ENCODE data around the gene CHST4.

Gene CHST4

DNA sequence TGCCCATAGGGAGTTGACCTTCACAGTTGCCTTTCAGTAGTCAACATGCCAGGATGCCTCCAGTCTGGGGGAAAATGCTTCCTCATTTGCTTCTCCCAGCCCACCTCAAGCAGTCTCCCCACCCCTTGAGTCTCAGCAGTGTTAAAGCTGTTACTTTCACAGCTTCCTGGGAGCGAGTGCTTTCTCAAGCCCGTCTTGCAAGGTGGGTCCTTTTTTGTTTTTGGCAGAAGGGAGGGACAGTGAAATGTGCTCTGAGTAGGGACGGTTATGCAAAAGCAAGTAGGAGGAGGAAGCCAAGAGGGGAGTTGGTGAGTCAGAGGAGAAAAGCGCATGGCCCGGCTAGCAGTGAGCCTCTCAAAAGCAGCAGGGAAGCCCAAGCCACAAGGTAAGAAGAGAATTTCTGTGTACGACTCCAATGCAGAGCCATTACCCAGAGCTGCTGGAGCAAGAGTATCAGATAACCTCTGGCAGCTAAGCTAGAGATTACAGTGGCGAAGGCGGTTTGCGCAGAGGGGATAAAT, at the start of gene CHST4:
Gene CHST4, plus strand, starts transcription at position 316 of the 521 bp plus-strand sequence. CDS start 10,252 bp downstream, outside the sequence.
- TF ChIP-seq CTCF (IDR thresholded peaks at IDR 0.05): no peak

- no peak for TF ChIP-seq CTCF (IDR thresholded peaks at IDR 0.05)
Measured at GRCh38 chr16:71476457-71477124, 49.6 kb upstream of the CHST4 start.

DNA sequence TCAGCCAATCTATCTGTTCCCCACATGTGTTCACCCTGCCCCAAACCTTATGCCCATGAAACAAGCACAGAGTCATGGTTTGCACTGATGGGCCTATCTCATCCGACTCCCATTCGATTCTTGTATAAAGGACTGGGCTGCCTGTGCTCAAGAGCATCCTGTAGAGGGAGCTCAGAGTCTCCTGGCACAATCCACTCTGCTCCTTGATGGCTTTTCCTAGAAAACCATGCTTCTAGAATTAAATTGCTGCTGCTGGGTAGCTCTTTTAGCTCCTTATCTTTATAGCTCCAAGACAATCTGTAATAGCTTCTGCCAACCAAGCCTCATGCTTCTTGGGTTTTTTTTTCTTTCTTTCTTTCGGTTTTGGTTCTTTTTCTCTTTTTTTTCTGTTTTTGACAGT, 46.8 kb upstream of the CHST4 start:
- TF ChIP-seq CTCF (IDR thresholded peaks at IDR 0.05): peak; percentile 39; the same call in 1 of the 2 replicates

DNA sequence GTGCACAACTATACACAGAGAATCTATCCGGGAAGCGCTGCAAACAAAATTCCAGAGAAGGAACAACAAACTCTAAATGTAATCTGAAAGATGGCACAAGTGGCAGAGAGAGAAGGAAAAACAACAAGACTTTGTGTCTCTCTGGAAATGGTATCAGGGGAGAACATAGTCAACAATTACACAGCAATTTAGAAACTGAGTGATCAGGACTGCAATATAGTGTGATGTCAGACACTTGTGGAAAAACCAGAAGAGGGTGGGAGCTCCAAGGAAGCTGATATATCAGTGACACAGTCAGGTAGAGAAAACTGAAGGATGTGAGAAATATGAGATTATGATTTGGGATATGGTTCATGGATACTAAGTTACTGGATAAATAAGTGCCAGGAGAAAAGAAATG, 45.3 kb upstream of the CHST4 start:
- TF ChIP-seq CTCF (IDR thresholded peaks at IDR 0.05): no peak

DNA sequence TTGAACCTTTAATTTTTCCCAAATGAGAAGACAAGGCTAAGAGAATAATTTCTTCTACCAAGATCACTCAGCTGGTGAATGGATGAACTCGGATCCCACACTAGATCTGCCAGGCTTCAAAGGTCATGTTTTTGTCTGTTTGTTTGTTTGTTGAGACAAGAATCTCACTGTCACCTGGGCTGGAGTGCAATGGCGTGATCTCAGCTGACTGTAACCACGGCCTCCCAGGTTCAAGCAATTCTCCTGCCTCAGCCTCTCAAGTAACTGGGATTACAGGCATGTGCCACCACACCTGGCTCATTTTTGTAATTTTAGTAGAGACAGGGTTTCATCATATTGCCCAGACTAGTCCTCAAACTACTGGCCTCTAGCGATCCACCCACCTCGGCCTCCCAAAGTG, 43.7 kb upstream of the CHST4 start:
- TF ChIP-seq CTCF (IDR thresholded peaks at IDR 0.05): no peak

DNA sequence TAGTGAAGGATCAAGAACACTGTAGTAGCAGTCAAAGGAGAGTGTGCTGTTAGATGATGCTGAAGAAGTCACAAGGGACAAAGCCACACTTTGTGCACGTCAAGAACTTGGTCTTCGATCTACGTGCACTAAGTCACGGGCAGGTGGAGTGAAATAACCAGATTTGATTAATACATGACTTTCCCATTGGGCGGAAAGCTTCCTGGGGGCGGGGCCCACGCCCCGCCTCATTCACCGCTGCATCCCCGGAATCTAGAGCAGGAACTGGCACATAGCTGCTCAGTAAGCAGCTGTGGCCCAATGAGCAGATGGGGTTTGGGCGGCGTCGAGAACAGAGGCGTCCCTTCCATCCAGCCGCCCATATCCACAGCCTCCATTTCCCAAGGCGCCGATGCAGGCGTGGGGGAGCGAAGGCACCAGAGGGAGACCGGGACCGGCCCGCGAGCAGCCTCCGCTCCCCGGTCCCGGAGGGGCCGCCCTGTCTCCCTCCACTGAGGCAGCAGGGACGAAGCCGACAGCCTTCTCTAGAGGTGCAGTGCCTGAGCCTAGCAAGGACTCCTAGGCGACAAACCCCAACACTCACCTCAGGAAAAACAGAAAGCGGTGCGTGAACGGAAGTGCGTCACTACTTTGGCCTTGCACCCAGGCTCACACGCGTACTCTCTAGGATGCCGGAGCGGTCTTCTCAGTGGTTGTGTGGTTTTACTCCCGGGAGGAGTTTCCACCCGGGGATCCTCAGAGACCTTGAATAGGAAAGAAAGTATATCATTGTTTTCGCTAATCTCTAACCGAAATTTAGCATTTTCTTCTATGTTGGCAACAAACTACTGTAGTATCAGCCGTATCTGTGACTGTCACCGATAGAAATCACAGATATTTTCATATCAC, 42.0 kb upstream of the CHST4 start:
- no peak for TF ChIP-seq CTCF (IDR thresholded peaks at IDR 0.05)

- no peak for TF ChIP-seq CTCF (IDR thresholded peaks at IDR 0.05)
Measured at GRCh38 chr16:71489122-71489521, 37.1 kb upstream of the CHST4 start, which contains the start of gene ZNF19. Gene ZNF19 (minus strand): TSS chr16:71489324. CDS start chr16:71482114, 7,210 bp downstream.
